HG03095 (cell line): ENCODE results near the gene SGSM2.

Experiments used
- ATAC-seq: cut with Tn5 transposase; IDR thresholded peaks from one replicate; pipeline ENCODE4 v1.9.1; 2021; ENCODE audit warnings: moderate library complexity; ENCODE audit not compliant: unreplicated experiment

The SGSM2 gene

GRCh38 chr17:2366747-2367494, 29.6 kb downstream of the SGSM2 start:
- no peak for ATAC-seq

- ATAC-seq: no peak
Observed at GRCh38 chr17:2368359-2368758, 31.1 kb downstream of the SGSM2 start.

GRCh38 chr17:2369039-2369438, 31.7 kb downstream of the SGSM2 start:
- ATAC-seq: no peak

GRCh38 chr17:2369551-2370210, 32.4 kb downstream of the SGSM2 start:
- ATAC-seq: no peak

GRCh38 chr17:2370211-2370589, 32.9 kb downstream of the SGSM2 start:
- no peak for ATAC-seq

GRCh38 chr17:2371183-2372130, 34.2 kb downstream of the SGSM2 start:
- ATAC-seq: no peak

- no peak for ATAC-seq
Observed at GRCh38 chr17:2372180-2372579, 34.9 kb downstream of the SGSM2 start.

GRCh38 chr17:2372681-2373080, 35.4 kb downstream of the SGSM2 start:
- no peak for ATAC-seq

GRCh38 chr17:2373179-2373578, 35.9 kb downstream of the SGSM2 start:
- ATAC-seq: no peak

GRCh38 chr17:2374549-2375285, 37.4 kb downstream of the SGSM2 start:
- ATAC-seq: no peak

GRCh38 chr17:2375406-2375805, 38.1 kb downstream of the SGSM2 start:
- ATAC-seq: no peak

GRCh38 chr17:2376107-2376506, 38.8 kb downstream of the SGSM2 start:
- no peak for ATAC-seq

- no peak for ATAC-seq
Observed at GRCh38 chr17:2377659-2378058, 40.4 kb downstream of the SGSM2 start.

- no peak for ATAC-seq
Observed at GRCh38 chr17:2378905-2379304, 41.6 kb downstream of the SGSM2 start.

GRCh38 chr17:2379489-2380225, 42.4 kb downstream of the SGSM2 start:
- ATAC-seq: no peak

GRCh38 chr17:2380226-2380922, 43.1 kb downstream of the SGSM2 start:
- ATAC-seq: no peak

GRCh38 chr17:2380950-2381649, 43.8 kb downstream of the SGSM2 start:
- ATAC-seq: no peak

GRCh38 chr17:2383628-2384167, 46.4 kb downstream of the SGSM2 start:
- ATAC-seq: no peak
